Activated CD8-positive, alpha-beta memory T cell treated with anti-CD3 and anti-CD28 coated beads, Interleukin-2, amount 10 ng/mL, durations not matched to agents 7 days and 5 days (primary cell): Measurements from ENCODE around the gene CA5A. TPM values are rescaled to one million over a fixed set of nuclear protein-coding genes. Genes with fewer than 3 reads are reported as not detected.
"Not testable (repeated sequence)": the region's sequence is repeated elsewhere in the genome, so short reads cannot be mapped to it uniquely, and the experiment has no call there.

Source experiments
- ATAC-seq: fragments of 150-1000 bp; cut with Tn5 transposase; one replicate; pipeline ENCODE4 v1.10.0; 2021; ENCODE audit warnings: moderate library complexity
- CTCF ChIA-PET: fragments of 350-600 bp; sonication (Branson Sonifier 250); formaldehyde crosslinking; loops from one replicate; lab custom pipeline; 2021; ENCODE audit warnings: antibody characterized with exemption; lab: Charles Lee
- DNase-seq: peaks from one replicate; pipeline ENCODE4 v3.0.0-alpha.2; 2020
- H3K27ac Mint-ChIP-seq: one replicate; pipeline ENCODE4 v1.8.0; 2021; ENCODE audit warnings: mild to moderate bottlenecking, mixed read lengths
- H3K27me3 Mint-ChIP-seq: one replicate; pipeline ENCODE4 v1.8.0; 2021; ENCODE audit warnings: mixed read lengths
- H3K36me3 Mint-ChIP-seq: one replicate; pipeline ENCODE4 v1.8.0; 2021; ENCODE audit warnings: mild to moderate bottlenecking, mixed read lengths
- H3K4me1 Mint-ChIP-seq: one replicate; pipeline ENCODE4 v1.8.0; 2021; ENCODE audit warnings: mixed read lengths
- H3K4me3 Mint-ChIP-seq: one replicate; pipeline ENCODE4 v1.8.0; 2021; ENCODE audit warnings: mild to moderate bottlenecking, moderate library complexity, mixed read lengths
- H3K9me3 Mint-ChIP-seq: one replicate; pipeline ENCODE4 v1.8.0; 2022; ENCODE audit warnings: low read depth, mixed read lengths
- total RNA-seq, 2 experiments: library from RNA; stranded (reverse); gene quantifications; one replicate each; pipeline ENCODE4 v1.2.3, GENCODE V29; 2021

Gene CA5A
- total RNA-seq, 2 experiments from 2014 or later = not detected

DNA sequence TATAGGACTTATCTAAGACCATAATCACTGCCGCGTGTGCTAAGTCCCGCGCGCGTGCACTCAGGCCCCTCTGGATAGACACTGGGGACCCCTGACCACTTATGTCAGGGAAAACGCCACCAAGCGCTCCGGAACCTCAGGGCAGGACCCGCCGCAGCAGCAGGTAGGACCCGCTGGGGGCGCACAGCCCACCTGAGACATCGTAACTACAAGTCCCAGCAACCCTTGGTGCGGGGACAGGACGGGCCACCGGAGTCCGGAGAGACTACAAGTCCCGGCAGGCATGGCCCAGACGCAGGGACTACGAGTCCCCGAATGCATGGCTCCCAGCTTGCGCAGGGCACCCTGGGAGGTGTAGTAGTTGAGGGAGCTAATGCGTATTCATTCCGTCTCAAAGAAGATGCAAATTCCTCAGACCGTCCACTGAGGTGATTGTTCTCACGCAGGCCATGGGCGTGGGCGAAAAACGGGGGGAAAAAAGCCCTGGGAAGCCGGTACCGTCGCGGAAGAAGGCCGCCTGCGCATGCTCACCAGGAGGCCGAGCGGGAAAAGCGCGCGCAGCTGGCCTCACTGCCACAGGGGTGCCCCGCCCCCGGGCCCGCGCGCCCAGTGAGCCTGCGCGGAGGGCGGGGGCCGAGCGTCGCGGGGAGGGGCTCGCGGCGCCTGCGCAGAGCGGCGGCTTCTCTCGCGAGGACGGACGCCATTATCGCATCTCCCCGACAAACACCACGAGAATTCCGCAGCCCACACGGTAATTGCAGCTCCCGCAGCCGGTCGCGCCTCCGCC, 14.6 kb upstream of the CA5A start, which contains the start of gene BANP:
TSS of gene BANP (plus strand) at position 670 of the 787 bp plus-strand sequence. CDS start 23,682 bp downstream, outside the sequence.
- H3K27ac Mint-ChIP-seq = peak within 1 kb of the TSS; percentile 98
- H3K4me1 Mint-ChIP-seq = peaks cover 64% of the 10 kb centered on the region
- H3K4me3 Mint-ChIP-seq = peak within 1 kb of the TSS; percentile 89
- DNase-seq = peak; percentile 100
- peak; percentile 96 for ATAC-seq
- H3K9me3 Mint-ChIP-seq = no peaks in the 10 kb centered on the region
- H3K36me3 Mint-ChIP-seq = peaks cover 16% of the 10 kb centered on the region
- CTCF ChIA-PET = interaction anchor here (0.7 to 1.4 kb wide), 9 partner anchors 10 to 619 kb away, joined by 3 to 5 read pairs (median 4); partner anchors contain the start of gene ZC3H18
- H3K27me3 Mint-ChIP-seq = no peaks in the 10 kb centered on the region

DNA sequence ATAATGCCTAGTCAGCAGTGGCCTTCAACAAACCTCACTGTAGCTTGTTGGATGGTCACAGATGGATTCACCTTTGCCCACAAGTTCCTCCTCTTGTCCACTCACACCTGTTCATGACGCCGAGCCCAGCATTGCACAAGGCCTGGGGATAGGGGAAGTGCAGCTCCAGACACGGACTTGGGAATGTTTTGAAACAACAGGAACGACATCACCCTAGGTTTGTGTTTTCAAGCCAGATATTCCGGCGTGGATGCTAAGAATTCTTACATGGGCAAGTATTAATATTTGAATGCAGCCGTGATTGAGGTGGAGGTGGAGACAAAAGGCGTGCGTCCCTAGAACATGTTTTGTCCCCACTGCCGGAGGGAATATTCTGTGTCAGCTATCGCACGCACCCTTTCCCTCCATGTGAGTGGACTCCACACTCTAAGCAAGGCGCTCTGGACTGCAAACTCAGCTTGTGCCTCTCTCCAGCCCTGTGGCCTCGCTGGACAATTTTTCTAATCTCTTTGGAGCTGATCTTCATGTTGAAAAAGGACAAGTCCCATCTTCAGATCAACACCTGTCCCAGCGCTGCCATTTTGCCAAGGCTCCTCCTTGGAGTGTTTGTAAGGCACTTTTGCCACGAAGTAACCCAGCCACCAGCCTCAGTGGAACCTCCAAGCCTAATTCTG, 12.9 kb upstream of the CA5A start:
- DNase-seq (no peak), ATAC-seq (no peak)
- peaks cover 13% of the 10 kb centered on the region for H3K36me3 Mint-ChIP-seq
- H3K9me3 Mint-ChIP-seq = no peaks in the 10 kb centered on the region
- CTCF ChIA-PET = interaction anchor here (0.6 to 1.1 kb wide), 6 partner anchors 8 to 185 kb away, joined by 3 to 5 read pairs (median 3); no protein-coding TSS in a partner anchor
- peak overlapping the region; percentile 21 for H3K4me3 Mint-ChIP-seq
- H3K27me3 Mint-ChIP-seq = peaks cover 6% of the 10 kb centered on the region
- peak overlapping the region; percentile 15 for H3K27ac Mint-ChIP-seq
- peaks cover 48% of the 10 kb centered on the region for H3K4me1 Mint-ChIP-seq

DNA sequence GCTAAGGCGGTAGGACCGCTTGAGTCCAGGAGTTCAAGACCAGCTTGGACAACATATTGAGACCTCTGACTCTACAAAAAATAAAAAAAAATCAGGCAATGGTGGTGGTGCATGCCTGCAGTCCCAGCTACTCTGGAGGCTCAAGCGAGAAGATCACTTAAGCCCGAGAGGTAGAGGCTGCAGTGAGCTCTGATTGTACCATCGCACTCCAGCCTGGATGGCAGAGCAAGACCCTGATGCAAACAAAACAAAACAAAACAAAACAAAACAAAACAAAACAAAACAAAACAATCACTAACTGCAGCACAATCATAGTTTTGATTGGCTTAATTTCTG, 12.4 kb upstream of the CA5A start:
- Mint-ChIP-seq H3K27ac (no peak overlapping the region), H3K4me3 (no peak overlapping the region), H3K36me3 (peaks cover 9% of the 10 kb centered on the region), H3K9me3 (no peaks in the 10 kb centered on the region), H3K27me3 (peaks cover 6% of the 10 kb centered on the region), H3K4me1 (peaks cover 43% of the 10 kb centered on the region)
- DNase-seq (no peak), ATAC-seq (no peak)
- CTCF ChIA-PET = interaction anchor here (1.0 to 1.1 kb wide), 4 partner anchors 9 to 179 kb away, joined by 3 to 5 read pairs (median 3); no protein-coding TSS in a partner anchor

DNA sequence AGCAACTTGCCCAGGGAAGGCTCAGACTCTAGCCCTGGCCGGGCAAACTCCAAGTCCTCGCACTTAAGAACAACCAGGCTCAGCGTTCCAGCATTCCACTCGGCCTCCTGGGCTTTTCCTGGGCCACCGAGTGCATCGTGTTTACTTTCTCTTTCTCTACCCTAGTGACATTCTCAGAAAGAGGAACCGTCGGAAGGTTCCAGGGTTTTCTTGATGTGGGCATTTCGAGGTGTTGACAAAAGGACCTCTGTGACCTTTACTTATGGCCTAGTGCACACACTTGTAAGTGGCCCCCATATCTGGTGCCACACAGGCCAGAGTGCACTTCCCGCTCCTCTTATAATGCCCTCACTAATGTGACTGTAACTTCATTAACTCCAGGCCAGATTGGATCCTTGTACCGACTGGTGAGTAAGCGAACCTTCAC, 11.8 kb upstream of the CA5A start:
- ATAC-seq = no peak
- Mint-ChIP-seq H3K4me1 (peaks cover 37% of the 10 kb centered on the region), H3K9me3 (no peaks in the 10 kb centered on the region), H3K4me3 (no peak overlapping the region), H3K27ac (peak overlapping the region; percentile 45), H3K27me3 (peaks cover 6% of the 10 kb centered on the region), H3K36me3 (peaks cover 5% of the 10 kb centered on the region)
- CTCF ChIA-PET = interaction anchor here (1.0 to 1.1 kb wide), 2 partner anchors 49 to 168 kb away, joined by 3 to 5 read pairs; no protein-coding TSS in a partner anchor
- DNase-seq = no peak

DNA sequence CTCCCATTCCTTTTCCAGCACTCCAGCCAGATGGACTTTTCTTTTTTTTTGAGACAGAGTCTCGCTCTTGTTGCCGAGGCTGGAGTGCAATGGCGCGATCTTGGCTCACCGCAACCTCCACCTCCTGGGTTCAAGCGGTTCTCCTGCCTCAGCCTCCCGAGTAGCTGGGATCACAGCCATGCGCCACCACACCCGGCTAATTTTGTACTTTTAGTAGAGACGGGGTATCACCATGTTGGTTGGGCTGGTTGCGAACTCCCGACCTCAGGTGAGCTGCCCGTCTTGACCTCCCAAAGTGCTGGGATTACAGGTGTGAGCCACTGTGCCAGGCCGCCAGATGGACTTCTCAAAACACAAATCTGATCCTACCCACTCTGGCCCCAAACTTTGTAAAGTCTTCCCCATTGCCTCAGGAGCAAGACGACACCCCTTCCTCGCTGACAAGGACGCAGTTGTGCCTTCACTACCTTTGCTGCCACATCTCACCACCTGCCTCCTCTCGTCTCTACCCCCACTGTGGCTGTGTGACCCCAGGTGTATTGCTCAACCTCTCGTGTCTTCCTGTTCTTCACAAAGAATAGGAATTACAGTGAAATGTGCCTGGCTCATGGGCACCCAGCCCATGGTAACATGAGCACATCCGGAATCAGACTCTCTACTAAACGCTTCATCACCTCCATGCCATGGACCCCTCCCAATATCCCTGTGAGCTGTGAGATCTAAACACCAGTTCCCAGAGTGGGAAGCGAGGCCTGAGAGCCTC, 11.2 kb upstream of the CA5A start:
- DNase-seq (no peak), ATAC-seq (no peak)
- CTCF ChIA-PET = no interaction called here
- peak overlapping the region; percentile 45 for H3K27ac Mint-ChIP-seq
- no peaks in the 10 kb centered on the region for H3K9me3 Mint-ChIP-seq
- peaks cover 6% of the 10 kb centered on the region for H3K27me3 Mint-ChIP-seq
- H3K4me1 Mint-ChIP-seq = peaks cover 32% of the 10 kb centered on the region
- H3K36me3 Mint-ChIP-seq = peaks cover 5% of the 10 kb centered on the region
- no peak overlapping the region for H3K4me3 Mint-ChIP-seq

DNA sequence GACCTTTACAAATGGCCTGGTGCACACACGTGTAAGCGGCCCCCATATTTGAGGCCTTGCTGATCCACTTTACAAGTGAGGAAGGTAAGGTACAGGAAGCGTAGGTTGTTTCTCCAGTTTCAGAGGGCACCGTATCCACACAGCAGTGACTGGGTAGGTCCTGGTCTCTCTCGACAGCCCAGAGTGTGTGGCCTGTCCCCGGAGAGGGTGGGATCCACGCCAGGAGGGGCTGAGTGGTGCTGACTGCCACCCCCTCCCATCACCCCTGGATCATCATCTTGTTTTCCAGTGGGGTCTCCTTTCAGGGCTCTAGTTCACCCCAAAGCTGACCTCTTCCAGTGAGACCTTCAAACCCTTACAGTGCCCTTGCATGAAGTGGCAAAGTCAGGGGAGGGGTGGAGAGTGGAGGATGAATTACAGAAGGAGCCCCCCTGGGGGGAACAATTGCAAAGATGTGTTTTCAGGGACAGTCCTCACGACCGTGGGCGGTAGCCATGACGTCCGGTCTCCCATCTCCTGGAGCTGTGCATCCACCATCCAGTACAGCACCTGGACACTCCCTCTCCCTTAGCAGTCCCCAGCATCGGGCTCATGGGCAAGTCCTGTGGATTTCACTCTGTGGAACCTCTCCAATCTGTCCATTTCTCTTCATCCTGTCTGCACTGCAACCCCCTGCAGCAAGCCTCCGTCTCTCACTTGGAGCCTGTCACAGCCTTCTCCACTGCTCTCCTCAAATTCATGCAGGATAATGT, 10.4 kb upstream of the CA5A start:
- H3K9me3 Mint-ChIP-seq = no peaks in the 10 kb centered on the region
- H3K4me3 Mint-ChIP-seq = no peak overlapping the region
- H3K36me3 Mint-ChIP-seq = no peaks in the 10 kb centered on the region
- no peak for ATAC-seq
- no peak overlapping the region for H3K27ac Mint-ChIP-seq
- CTCF ChIA-PET = no interaction called here
- peaks cover 26% of the 10 kb centered on the region for H3K4me1 Mint-ChIP-seq
- no peak for DNase-seq
- H3K27me3 Mint-ChIP-seq = peaks cover 6% of the 10 kb centered on the region

DNA sequence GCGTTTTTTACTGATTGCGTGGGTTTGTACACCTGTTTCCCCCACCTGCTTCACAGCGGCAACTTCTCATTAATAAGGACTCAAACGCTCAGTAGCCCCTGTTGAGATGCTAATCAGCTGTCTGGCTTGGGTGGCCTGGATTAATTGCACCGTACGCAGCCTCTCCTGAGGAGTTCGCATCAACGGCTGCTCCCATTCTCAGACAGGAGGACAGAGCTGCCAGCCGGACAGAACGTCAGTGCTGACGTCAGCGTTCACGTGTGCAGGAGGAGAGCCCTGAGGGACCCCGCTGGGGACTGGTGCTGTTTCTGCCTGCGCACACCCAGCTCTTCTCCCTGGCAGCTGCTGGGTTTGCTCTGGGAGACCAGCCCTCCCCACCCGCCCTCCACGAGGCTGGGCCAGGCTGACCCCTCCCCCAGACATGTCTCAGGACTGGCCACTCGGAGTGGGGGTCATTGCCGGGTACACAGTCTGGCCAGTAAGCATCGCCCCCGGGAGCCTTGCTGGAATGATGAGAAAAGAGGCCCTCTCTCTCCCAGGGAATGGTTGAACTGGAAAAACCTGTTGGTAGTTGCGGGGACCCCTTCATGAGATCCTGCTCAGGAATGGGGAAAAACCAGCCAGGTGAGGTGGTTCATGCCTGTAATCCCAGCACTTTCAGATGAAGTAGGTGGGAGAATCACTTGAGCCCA, 9.2 kb upstream of the CA5A start:
- no peak overlapping the region for H3K27ac Mint-ChIP-seq
- no peak overlapping the region for H3K4me3 Mint-ChIP-seq
- DNase-seq = no peak
- ATAC-seq = no peak
- CTCF ChIA-PET = interaction anchor here (0.6 kb wide), 1 partner anchor 30 kb away, joined by 3 read pairs; no protein-coding TSS in a partner anchor
- H3K9me3 Mint-ChIP-seq = no peaks in the 10 kb centered on the region
- peaks cover 6% of the 10 kb centered on the region for H3K27me3 Mint-ChIP-seq
- H3K36me3 Mint-ChIP-seq = no peaks in the 10 kb centered on the region
- peaks cover 23% of the 10 kb centered on the region for H3K4me1 Mint-ChIP-seq

DNA sequence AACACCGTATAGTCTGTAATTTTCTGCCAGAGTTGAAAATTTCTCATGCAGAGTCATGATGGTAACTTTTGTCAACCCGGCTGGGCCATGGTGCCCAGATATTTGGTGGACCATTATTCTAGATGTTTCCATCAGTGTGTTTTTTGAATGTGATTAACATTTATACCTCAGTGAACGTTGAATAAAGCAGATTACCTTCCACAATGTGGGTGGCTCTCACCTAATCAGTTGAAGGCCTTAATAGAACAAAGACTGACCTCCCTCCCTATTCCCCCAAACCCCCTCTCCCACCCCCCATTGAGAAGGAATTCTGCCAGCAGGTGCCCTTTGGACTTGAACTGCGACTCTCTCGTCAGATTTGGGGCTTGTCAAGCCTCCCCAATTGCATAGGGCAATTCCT, 6.4 kb upstream of the CA5A start:
- CTCF ChIA-PET = no interaction called here
- DNase-seq (no peak), ATAC-seq (no peak)
- H3K27ac Mint-ChIP-seq = no peak overlapping the region
- H3K4me1 Mint-ChIP-seq = peaks cover 4% of the 10 kb centered on the region
- H3K9me3 Mint-ChIP-seq = peaks cover 3% of the 10 kb centered on the region
- H3K27me3 Mint-ChIP-seq = peaks cover 6% of the 10 kb centered on the region
- H3K4me3 Mint-ChIP-seq = no peak overlapping the region
- H3K36me3 Mint-ChIP-seq = peaks cover 1% of the 10 kb centered on the region

DNA sequence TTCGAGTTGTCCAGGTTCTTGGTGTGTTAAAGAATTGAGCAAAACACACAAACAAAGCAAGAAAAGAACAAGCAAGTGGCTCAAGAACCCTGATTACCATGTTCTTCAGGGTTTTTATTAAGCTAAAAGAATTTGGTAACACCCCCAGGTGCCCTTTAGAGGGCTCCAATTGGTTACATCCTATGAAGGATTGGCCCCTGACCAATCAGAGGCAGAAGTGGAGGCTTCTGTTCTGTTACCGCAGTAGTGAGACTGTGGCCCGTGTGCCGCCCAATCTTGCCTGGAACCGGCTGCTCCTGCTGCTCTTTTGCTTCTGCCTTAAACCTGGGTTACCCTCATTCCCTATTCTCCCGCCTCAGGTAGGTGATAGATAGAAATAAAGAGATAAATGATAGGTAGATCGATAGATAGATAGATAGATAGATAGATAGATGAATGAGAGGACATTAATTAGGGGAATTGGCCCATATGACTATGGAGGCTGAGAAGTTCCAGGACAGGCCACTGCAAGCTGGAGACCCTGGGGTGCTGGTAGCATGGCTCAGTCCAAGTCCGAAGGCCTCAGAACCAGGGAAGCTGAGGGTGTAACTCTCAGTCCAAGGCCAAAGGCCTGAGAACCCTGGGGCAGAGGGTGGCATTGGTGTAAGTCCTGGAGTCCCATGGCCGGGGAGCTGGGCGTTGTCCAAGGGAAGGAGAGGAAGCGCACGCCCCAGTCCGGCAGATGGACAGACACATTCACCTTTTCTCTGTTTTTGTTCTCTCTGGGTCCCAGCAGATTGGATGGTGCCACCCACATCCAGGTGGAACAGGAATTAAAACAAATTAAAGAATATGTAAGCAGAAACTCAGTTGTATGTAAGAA, 3.5 kb upstream of the CA5A start:
- Mint-ChIP-seq H3K4me1 (no peaks in the 10 kb centered on the region), H3K36me3 (peaks cover 1% of the 10 kb centered on the region), H3K27ac (no peak overlapping the region), H3K9me3 (peaks cover 3% of the 10 kb centered on the region), H3K4me3 (no peak overlapping the region), H3K27me3 (peaks cover under 1% of the 10 kb centered on the region)
- ATAC-seq (no peak), DNase-seq (no peak)
- CTCF ChIA-PET = interaction anchor here (0.7 to 0.9 kb wide), 2 partner anchors 9 to 160 kb away, joined by 3 read pairs; no protein-coding TSS in a partner anchor

DNA sequence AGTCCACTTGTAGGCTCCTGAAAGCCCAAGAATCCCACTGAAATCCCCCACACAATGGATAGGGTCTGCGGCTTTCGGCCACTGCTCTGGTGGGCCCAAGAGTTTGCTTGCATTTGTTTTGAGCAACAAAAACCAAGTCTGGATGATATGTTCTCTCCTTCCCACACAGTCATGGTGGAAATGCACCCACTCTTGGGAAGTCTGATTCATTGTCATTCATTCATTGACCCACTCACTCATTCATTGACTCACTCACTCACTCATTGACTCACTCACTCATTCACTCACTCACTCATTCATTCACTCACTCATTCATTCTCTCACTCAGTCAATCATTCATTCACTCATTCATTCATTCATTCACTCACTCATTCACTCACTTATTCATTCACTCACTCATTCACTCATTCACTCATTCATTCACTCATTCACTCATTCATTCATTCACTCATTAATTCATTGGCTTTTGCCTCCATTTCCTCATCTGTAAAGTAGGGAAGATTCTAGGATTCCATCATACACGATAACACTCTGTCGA, 2.2 kb upstream of the CA5A start:
- ATAC-seq = no peak
- DNase-seq = no peak
- H3K9me3 Mint-ChIP-seq = peaks cover 3% of the 10 kb centered on the region

DNA sequence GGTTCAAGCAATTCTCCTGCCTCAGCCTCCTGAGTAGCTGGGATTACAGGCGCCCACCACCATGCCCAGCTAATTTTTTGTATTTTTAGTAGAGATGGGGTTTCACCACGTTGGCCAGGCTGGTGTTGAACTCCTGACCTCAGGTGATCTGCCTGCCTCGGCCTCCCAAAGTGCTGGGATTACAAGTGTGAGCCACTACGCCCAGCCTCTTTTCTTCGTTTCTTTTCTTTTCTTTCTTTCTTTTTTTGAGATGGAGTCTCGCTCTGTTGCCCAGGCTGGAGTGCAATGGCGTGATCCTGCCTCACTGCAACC, 858 bp upstream of the CA5A start:
- CTCF ChIA-PET, H3K36me3 Mint-ChIP-seq, H3K4me1 Mint-ChIP-seq, ATAC-seq, DNase-seq, H3K9me3 Mint-ChIP-seq, H3K27me3 Mint-ChIP-seq, H3K27ac Mint-ChIP-seq, H3K4me3 Mint-ChIP-seq: not testable (repeated sequence)

More for the DNA sequence above, 2.2 kb upstream of the CA5A start:
- Mint-ChIP-seq H3K4me3 (no peak overlapping the region), H3K27me3 (no peaks in the 10 kb centered on the region), H3K36me3 (peaks cover 1% of the 10 kb centered on the region), H3K27ac (no peak overlapping the region), H3K4me1 (no peaks in the 10 kb centered on the region)
- CTCF ChIA-PET = no interaction called here
